ENCODE data around the gene ALAD.

The ALAD gene

DNA sequence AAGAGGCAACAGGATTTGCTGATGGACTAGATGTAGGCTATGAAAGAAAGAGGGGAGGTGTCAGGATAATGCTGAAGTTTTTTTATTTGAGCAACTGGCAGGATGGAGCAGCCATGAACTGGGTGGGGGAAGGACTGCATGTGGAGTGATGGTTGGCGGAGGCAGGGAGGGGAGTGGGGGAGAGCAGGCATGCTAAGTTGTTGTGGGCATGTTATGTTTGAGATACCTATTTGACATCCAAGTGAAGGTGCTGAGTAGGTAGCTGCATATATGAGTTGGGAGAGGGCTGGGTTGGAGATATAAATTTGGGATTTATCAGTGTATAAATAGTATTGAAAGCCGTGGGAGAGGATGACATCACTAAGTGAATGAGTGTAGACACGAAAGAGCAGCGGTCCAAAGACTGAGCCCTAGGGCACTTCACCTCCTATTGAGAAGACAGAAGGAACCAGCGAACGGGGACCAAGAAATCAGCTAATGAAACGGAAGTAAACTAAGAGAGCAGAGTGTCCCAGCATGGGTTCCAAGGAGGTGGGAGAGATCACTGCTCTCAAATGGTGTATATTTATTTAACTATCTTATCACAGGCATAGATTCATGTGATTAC, 44.3 kb downstream of the ALAD start:
- Histone ChIP-seq H3K27me3 (ENCODE audit: control insufficient read depth, insufficient read depth, low read length) (peaks cover 8% of the 10 kb centered on the region; the same call in 1 of the 2 replicates), H3K36me3 (ENCODE audit: control insufficient read depth, insufficient read depth, low read length) (no peaks in the 10 kb centered on the region), H3K4me1 (ENCODE audit: control insufficient read depth, insufficient read depth, low read length) (no peaks in the 10 kb centered on the region), H3K27ac (ENCODE audit: low read depth, low read length) (no peak overlapping the region), H3K9ac (ENCODE audit: low read length) (no peak overlapping the region), H3K4me3 (ENCODE audit: low read depth, low read length) (no peak overlapping the region), H3K9me3 (ENCODE audit: control insufficient read depth, insufficient read depth, low read depth, low read length) (no peaks in the 10 kb centered on the region)

GRCh38 chr9:113355040-113355596, 46.0 kb downstream of the ALAD start:
- Histone ChIP-seq H3K4me3 (ENCODE audit: low read depth, low read length) (no peak overlapping the region), H3K27ac (ENCODE audit: low read depth, low read length) (no peak overlapping the region), H3K9me3 (ENCODE audit: control insufficient read depth, insufficient read depth, low read depth, low read length) (no peaks in the 10 kb centered on the region), H3K4me1 (ENCODE audit: control insufficient read depth, insufficient read depth, low read length) (peaks cover 12% of the 10 kb centered on the region), H3K27me3 (ENCODE audit: control insufficient read depth, insufficient read depth, low read length) (peaks cover 22% of the 10 kb centered on the region), H3K9ac (ENCODE audit: low read length) (no peak overlapping the region), H3K36me3 (ENCODE audit: control insufficient read depth, insufficient read depth, low read length) (no peaks in the 10 kb centered on the region)

DNA sequence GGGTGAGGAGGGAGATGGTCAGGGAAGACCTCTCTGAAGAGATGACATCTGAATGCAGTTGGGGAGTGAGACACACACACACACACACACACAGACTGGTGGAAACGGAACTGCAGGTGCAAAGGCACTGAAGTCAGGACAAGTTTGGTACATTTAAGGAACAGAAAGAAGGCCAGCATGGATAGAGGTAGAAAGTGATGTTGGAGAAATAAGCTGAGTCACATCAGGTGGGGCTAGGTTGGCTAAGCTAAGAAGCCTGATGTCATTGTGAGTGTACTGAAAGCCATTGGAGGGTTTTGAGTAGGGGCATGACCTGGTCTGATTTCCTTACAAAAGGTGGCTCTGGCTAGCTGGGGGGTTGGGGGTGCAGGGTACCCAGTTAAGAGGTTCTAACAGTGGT, 48.7 kb downstream of the ALAD start:
- no peaks in the 10 kb centered on the region for H3K36me3 ChIP-seq (ENCODE audit: control insufficient read depth, insufficient read depth, low read length)
- peaks cover 14% of the 10 kb centered on the region for H3K4me1 ChIP-seq (ENCODE audit: control insufficient read depth, insufficient read depth, low read length)
- H3K9me3 ChIP-seq (ENCODE audit: control insufficient read depth, insufficient read depth, low read depth, low read length) = no peaks in the 10 kb centered on the region
- no peak overlapping the region for H3K27ac ChIP-seq (ENCODE audit: low read depth, low read length)
- no peak overlapping the region for H3K4me3 ChIP-seq (ENCODE audit: low read depth, low read length)
- peaks cover 47% of the 10 kb centered on the region for H3K27me3 ChIP-seq (ENCODE audit: control insufficient read depth, insufficient read depth, low read length)
- no peak overlapping the region for H3K9ac ChIP-seq (ENCODE audit: low read length)

DNA sequence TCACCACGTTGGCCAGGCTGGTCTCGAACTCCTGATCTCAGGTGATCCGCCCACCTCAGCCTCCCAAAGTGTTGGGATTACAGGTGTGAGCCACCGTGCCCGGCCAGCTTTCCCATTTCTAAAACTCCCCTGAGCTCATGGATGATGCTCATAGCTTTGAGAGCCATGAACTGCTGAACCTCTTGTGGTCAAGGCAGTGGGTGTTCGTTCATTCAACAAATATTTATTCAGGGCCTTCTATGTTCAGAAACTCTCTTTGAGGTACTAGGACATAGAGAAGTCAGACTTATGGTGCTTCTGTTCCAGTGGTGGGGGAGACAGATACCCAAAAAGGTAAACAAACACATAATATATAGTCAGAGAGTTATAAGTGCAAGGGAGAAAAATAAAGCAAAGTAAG, 49.1 kb downstream of the ALAD start:
- Histone ChIP-seq H3K9ac (ENCODE audit: low read length) (no peak overlapping the region), H3K27ac (ENCODE audit: low read depth, low read length) (no peak overlapping the region), H3K27me3 (ENCODE audit: control insufficient read depth, insufficient read depth, low read length) (peaks cover 51% of the 10 kb centered on the region), H3K4me3 (ENCODE audit: low read depth, low read length) (no peak overlapping the region), H3K4me1 (ENCODE audit: control insufficient read depth, insufficient read depth, low read length) (peaks cover 14% of the 10 kb centered on the region), H3K36me3 (ENCODE audit: control insufficient read depth, insufficient read depth, low read length) (no peaks in the 10 kb centered on the region), H3K9me3 (ENCODE audit: control insufficient read depth, insufficient read depth, low read depth, low read length) (no peaks in the 10 kb centered on the region)

DNA sequence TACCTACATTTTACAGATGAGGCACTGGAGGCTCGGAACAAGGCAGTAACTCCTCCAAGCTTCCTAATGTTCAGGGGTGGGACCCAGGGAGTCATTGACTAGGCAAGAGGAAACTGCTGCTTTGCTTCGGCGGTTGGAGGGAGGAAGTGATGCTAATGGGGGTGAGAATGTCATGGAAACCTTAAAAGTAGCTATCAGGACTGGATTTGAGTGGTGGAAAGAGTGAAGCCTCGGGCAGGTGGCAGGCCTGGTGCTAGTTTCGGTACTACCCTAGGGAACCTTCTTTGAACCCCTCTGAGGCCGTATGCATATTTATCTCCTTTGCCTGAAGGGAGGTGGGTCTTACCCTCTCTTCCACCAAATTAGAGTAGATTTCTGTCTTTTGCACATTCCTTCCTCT, 50.1 kb downstream of the ALAD start:
- Histone ChIP-seq H3K27me3 (ENCODE audit: control insufficient read depth, insufficient read depth, low read length) (peaks cover 51% of the 10 kb centered on the region), H3K9ac (ENCODE audit: low read length) (no peak overlapping the region), H3K4me1 (ENCODE audit: control insufficient read depth, insufficient read depth, low read length) (peaks cover 14% of the 10 kb centered on the region), H3K36me3 (ENCODE audit: control insufficient read depth, insufficient read depth, low read length) (no peaks in the 10 kb centered on the region), H3K27ac (ENCODE audit: low read depth, low read length) (no peak overlapping the region), H3K4me3 (ENCODE audit: low read depth, low read length) (no peak overlapping the region; the same call in 1 of the 2 replicates), H3K9me3 (ENCODE audit: control insufficient read depth, insufficient read depth, low read depth, low read length) (no peaks in the 10 kb centered on the region)

GRCh38 chr9:113350107-113350661, 50.9 kb downstream of the ALAD start:
- Histone ChIP-seq H3K27me3 (ENCODE audit: control insufficient read depth, insufficient read depth, low read length) (peaks cover 51% of the 10 kb centered on the region), H3K4me3 (ENCODE audit: low read depth, low read length) (peak overlapping the region; percentile 56), H3K9ac (ENCODE audit: low read length) (no peak overlapping the region), H3K4me1 (ENCODE audit: control insufficient read depth, insufficient read depth, low read length) (peaks cover 14% of the 10 kb centered on the region), H3K9me3 (ENCODE audit: control insufficient read depth, insufficient read depth, low read depth, low read length) (no peaks in the 10 kb centered on the region), H3K27ac (ENCODE audit: low read depth, low read length) (no peak overlapping the region), H3K36me3 (ENCODE audit: control insufficient read depth, insufficient read depth, low read length) (no peaks in the 10 kb centered on the region)

DNA sequence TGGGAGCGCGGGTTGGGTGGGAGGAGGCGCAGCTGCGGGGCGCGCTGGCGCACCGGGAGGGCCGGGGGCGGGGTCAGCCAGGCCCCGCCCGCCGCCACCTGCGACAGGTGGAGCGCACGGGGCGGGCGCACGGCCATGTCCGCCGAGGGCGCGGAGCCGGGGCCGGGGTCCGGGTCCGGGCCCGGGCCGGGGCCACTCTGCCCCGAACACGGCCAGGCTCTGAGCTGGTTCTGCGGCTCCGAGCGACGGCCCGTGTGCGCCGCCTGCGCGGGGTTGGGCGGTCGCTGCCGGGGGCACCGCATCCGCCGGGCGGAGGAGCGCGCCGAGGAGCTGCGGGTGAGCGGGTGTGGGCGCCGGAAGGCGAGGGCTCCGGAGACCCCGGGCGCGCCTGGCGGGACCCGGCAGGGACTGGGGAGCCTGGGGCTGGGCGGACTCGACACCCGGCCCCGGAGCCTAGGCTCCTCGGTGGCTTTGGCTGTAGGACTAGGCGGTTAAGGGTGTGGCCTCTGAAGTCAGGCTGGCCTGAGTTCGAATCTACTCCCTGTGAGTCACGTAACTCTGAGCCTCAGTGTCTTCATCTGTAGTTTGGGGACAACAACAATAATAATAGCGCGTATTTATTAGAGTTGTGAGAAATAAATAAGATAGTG, 51.5 kb downstream of the ALAD start, which contains the start of gene BSPRY:
Gene BSPRY (plus strand): TSS at position 97 of the 650 bp plus-strand sequence. CDS start 39 bp downstream, at position 136.
- Histone ChIP-seq H3K27me3 (ENCODE audit: control insufficient read depth, insufficient read depth, low read length) (peaks cover 51% of the 10 kb centered on the region), H3K4me3 (ENCODE audit: low read depth, low read length) (peak within 1 kb of the TSS; percentile 56), H3K9ac (ENCODE audit: low read length) (no peak within 1 kb of the TSS), H3K36me3 (ENCODE audit: control insufficient read depth, insufficient read depth, low read length) (no peaks in the 10 kb centered on the region), H3K27ac (ENCODE audit: low read depth, low read length) (no peak within 1 kb of the TSS), H3K4me1 (ENCODE audit: control insufficient read depth, insufficient read depth, low read length) (peaks cover 14% of the 10 kb centered on the region), H3K9me3 (ENCODE audit: control insufficient read depth, insufficient read depth, low read depth, low read length) (no peaks in the 10 kb centered on the region)

- peaks cover 51% of the 10 kb centered on the region for H3K27me3 ChIP-seq (ENCODE audit: control insufficient read depth, insufficient read depth, low read length)
- H3K4me1 ChIP-seq (ENCODE audit: control insufficient read depth, insufficient read depth, low read length) = peaks cover 14% of the 10 kb centered on the region
- H3K4me3 ChIP-seq (ENCODE audit: low read depth, low read length) = peak overlapping the region; percentile 56
- no peaks in the 10 kb centered on the region for H3K36me3 ChIP-seq (ENCODE audit: control insufficient read depth, insufficient read depth, low read length)
- H3K9ac ChIP-seq (ENCODE audit: low read length) = no peak overlapping the region
- H3K9me3 ChIP-seq (ENCODE audit: control insufficient read depth, insufficient read depth, low read depth, low read length) = no peaks in the 10 kb centered on the region
- no peak overlapping the region for H3K27ac ChIP-seq (ENCODE audit: low read depth, low read length)
These were observed 52.0 kb downstream of the ALAD start for GRCh38 chr9:113349066-113349444.

DNA sequence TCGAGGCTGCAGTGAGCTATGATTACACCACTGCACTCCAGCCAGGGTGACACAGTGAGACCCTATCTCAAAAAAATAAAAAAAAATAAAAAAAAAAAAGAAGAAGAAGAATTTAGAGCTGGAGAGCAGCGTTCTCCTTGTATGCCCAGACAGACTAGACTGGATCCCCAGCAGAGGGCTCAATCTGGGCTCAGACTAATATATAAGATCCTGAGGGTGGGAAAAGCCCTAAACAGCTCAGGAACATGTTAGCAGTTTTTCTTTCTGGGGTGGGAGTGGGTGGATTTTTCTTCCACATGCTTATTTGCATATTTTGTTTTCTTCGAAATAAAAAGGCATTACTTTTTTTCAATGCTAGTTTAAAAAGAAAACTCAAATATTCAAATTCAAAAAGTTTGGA, 52.6 kb downstream of the ALAD start:
- Histone ChIP-seq H3K36me3 (ENCODE audit: control insufficient read depth, insufficient read depth, low read length) (no peaks in the 10 kb centered on the region), H3K9ac (ENCODE audit: low read length) (no peak overlapping the region), H3K4me3 (ENCODE audit: low read depth, low read length) (no peak overlapping the region), H3K9me3 (ENCODE audit: control insufficient read depth, insufficient read depth, low read depth, low read length) (no peaks in the 10 kb centered on the region), H3K4me1 (ENCODE audit: control insufficient read depth, insufficient read depth, low read length) (peaks cover 14% of the 10 kb centered on the region), H3K27me3 (ENCODE audit: control insufficient read depth, insufficient read depth, low read length) (peaks cover 51% of the 10 kb centered on the region), H3K27ac (ENCODE audit: low read depth, low read length) (no peak overlapping the region)

DNA sequence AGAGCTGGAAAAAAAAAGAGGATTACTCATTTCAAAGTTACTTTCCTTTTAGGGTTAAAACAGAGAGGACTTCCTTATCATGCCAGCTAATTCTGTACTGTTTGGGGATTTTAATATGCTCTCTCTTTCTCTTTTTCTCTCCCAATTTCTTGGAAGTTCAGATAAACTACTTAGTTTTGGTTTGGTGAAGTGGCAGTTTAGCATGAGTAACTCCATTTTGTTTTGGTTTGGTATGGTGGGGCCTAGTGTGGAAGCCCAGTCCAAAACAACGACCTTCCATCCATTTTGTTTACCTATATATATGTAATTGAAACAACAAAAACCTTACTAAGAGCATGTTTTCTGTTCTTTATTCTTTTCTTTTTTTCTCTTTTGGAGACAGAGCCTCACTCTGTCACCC, 55.4 kb downstream of the ALAD start:
- H3K4me3 ChIP-seq (ENCODE audit: low read depth, low read length) = no peak overlapping the region
- no peak overlapping the region for H3K27ac ChIP-seq (ENCODE audit: low read depth, low read length)
- H3K27me3 ChIP-seq (ENCODE audit: control insufficient read depth, insufficient read depth, low read length) = peaks cover 40% of the 10 kb centered on the region
- H3K9me3 ChIP-seq (ENCODE audit: control insufficient read depth, insufficient read depth, low read depth, low read length) = no peaks in the 10 kb centered on the region
- H3K36me3 ChIP-seq (ENCODE audit: control insufficient read depth, insufficient read depth, low read length) = no peaks in the 10 kb centered on the region
- H3K4me1 ChIP-seq (ENCODE audit: control insufficient read depth, insufficient read depth, low read length) = peaks cover 7% of the 10 kb centered on the region
- H3K9ac ChIP-seq (ENCODE audit: low read length) = no peak overlapping the region

GRCh38 chr9:113345190-113345589, 55.9 kb downstream of the ALAD start:
- peaks cover 36% of the 10 kb centered on the region for H3K27me3 ChIP-seq (ENCODE audit: control insufficient read depth, insufficient read depth, low read length)
- H3K4me3 ChIP-seq (ENCODE audit: low read depth, low read length) = no peak overlapping the region
- no peaks in the 10 kb centered on the region for H3K36me3 ChIP-seq (ENCODE audit: control insufficient read depth, insufficient read depth, low read length)
- H3K9me3 ChIP-seq (ENCODE audit: control insufficient read depth, insufficient read depth, low read depth, low read length) = no peaks in the 10 kb centered on the region
- H3K4me1 ChIP-seq (ENCODE audit: control insufficient read depth, insufficient read depth, low read length) = peaks cover 2% of the 10 kb centered on the region; the same call in 1 of the 2 replicates
- no peak overlapping the region for H3K27ac ChIP-seq (ENCODE audit: low read depth, low read length)
- H3K9ac ChIP-seq (ENCODE audit: low read length) = no peak overlapping the region

Data from HUES6 (cell line).